GM21786 (cell line): Measurements from ENCODE around the gene CASP14.
"Not testable (repeated sequence)": the region's sequence is repeated elsewhere in the genome, so short reads cannot be mapped to it uniquely, and the experiment has no call there.

Source experiments
- ATAC-seq: cut with Tn5 transposase; IDR thresholded peaks from one replicate; pipeline ENCODE4 v1.9.1; 2021; ENCODE audit not compliant: unreplicated experiment

Gene CASP14

GRCh38 chr19:15070386-15070785 lies 21.1 kb downstream of the CASP14 start:
- ATAC-seq = not testable (repeated sequence)

GRCh38 chr19:15072930-15073647 lies 23.8 kb downstream of the CASP14 start:
- no peak for ATAC-seq

GRCh38 chr19:15074371-15074770 lies 25.1 kb downstream of the CASP14 start:
- ATAC-seq = no peak

- ATAC-seq = no peak
Observed at GRCh38 chr19:15075806-15076205, 26.5 kb downstream of the CASP14 start.

- not testable (repeated sequence) for ATAC-seq
Observed at GRCh38 chr19:15080002-15080401, 30.7 kb downstream of the CASP14 start.

GRCh38 chr19:15081911-15082310 lies 32.6 kb downstream of the CASP14 start, which contains the start of gene OR1I1:
TSS of gene OR1I1 (plus strand) at chr19:15082211. CDS start at chr19:15087066, 4,855 bp downstream.
- ATAC-seq = no peak

- ATAC-seq = no peak
Observed at GRCh38 chr19:15087182-15087581, 37.9 kb downstream of the CASP14 start.

GRCh38 chr19:15091918-15092753 lies 42.9 kb downstream of the CASP14 start:
- ATAC-seq = no peak

GRCh38 chr19:15093001-15093400 lies 43.7 kb downstream of the CASP14 start:
- ATAC-seq = no peak

GRCh38 chr19:15096223-15096622 lies 46.9 kb downstream of the CASP14 start:
- ATAC-seq = no peak

- not testable (repeated sequence) for ATAC-seq
Observed at GRCh38 chr19:15097980-15098379, 48.7 kb downstream of the CASP14 start.

- no peak for ATAC-seq
Observed at GRCh38 chr19:15098460-15098859, 49.2 kb downstream of the CASP14 start.

- no peak for ATAC-seq
Observed at GRCh38 chr19:15099017-15099582, 49.8 kb downstream of the CASP14 start.

GRCh38 chr19:15101479-15102082 lies 52.3 kb downstream of the CASP14 start:
- ATAC-seq = no peak

- no peak for ATAC-seq
Observed at GRCh38 chr19:15104003-15104402, 54.7 kb downstream of the CASP14 start.

GRCh38 chr19:15104411-15104810 lies 55.1 kb downstream of the CASP14 start:
- ATAC-seq = no peak

GRCh38 chr19:15105044-15105443 lies 55.8 kb downstream of the CASP14 start:
- no peak for ATAC-seq

- no peak for ATAC-seq
Observed at GRCh38 chr19:15107061-15108010, 58.1 kb downstream of the CASP14 start, which contains the start of gene SYDE1. TSS of gene SYDE1 (plus strand) at chr19:15107401. CDS start at chr19:15107434, 33 bp downstream.
